Left forelimb (tissue), 1 donor: ENCODE results near the gene COL6A2.
"Not testable (repeated sequence)": the region's sequence is repeated elsewhere in the genome, so short reads cannot be mapped to it uniquely, and the experiment has no call there.

Source experiments
- DNase-seq: peaks from one replicate; pipeline ENCODE4 v3.0.0-alpha.2; 2018; ENCODE audit warnings: low spot score

Gene COL6A2

GRCh38 chr21:46061063-46061462 lies 36.8 kb upstream of the COL6A2 start:
- peak; percentile 9 for DNase-seq

- DNase-seq = peak; percentile 12
These were observed 36.4 kb upstream of the COL6A2 start for GRCh38 chr21:46061518-46061917.

- DNase-seq = peak; percentile 14
These were observed 36.0 kb upstream of the COL6A2 start for GRCh38 chr21:46061950-46062349.

GRCh38 chr21:46062471-46063211 lies 35.3 kb upstream of the COL6A2 start:
- peak; percentile 49 for DNase-seq

- DNase-seq = peak; percentile 20
These were observed 34.7 kb upstream of the COL6A2 start for GRCh38 chr21:46063227-46063626.

GRCh38 chr21:46063734-46064680 lies 33.9 kb upstream of the COL6A2 start:
- peak; percentile 47 for DNase-seq

GRCh38 chr21:46064870-46065214 lies 33.1 kb upstream of the COL6A2 start:
- no peak for DNase-seq

GRCh38 chr21:46065215-46065913 lies 32.5 kb upstream of the COL6A2 start:
- DNase-seq = peak; percentile 92

GRCh38 chr21:46065914-46066551 lies 31.9 kb upstream of the COL6A2 start:
- peak; percentile 73 for DNase-seq

GRCh38 chr21:46066591-46067331 lies 31.2 kb upstream of the COL6A2 start:
- DNase-seq = peak; percentile 86

GRCh38 chr21:46067505-46068201 lies 30.3 kb upstream of the COL6A2 start:
- DNase-seq = peak; percentile 57

- DNase-seq = peak; percentile 47
These were observed 29.3 kb upstream of the COL6A2 start for GRCh38 chr21:46068516-46069079.

- peak; percentile 34 for DNase-seq
These were observed 28.7 kb upstream of the COL6A2 start for GRCh38 chr21:46069166-46069565.

GRCh38 chr21:46069719-46070279 lies 28.1 kb upstream of the COL6A2 start:
- peak; percentile 30 for DNase-seq

- peak; percentile 51 for DNase-seq
These were observed 26.8 kb upstream of the COL6A2 start for GRCh38 chr21:46071082-46071481.

GRCh38 chr21:46076724-46077123 lies 21.2 kb upstream of the COL6A2 start:
- not testable (repeated sequence) for DNase-seq

- DNase-seq = no peak
These were observed 20.2 kb upstream of the COL6A2 start for GRCh38 chr21:46077674-46078101.

- peak; percentile 56 for DNase-seq
These were observed 19.5 kb upstream of the COL6A2 start for GRCh38 chr21:46078322-46078977.

GRCh38 chr21:46078978-46079351 lies 18.9 kb upstream of the COL6A2 start:
- DNase-seq = peak; percentile 53
